Mucosa of rectum (tissue), 2 donors: Measurements from ENCODE around the gene DDX1.

Experiments used
- H3K27ac ChIP-seq, 2 donors: one replicate each; pipeline ENCODE4 v1.7.0; 2013; ENCODE audit warnings: inconsistent platforms in 2 of 2, low read depth in 2 of 2, low read length in 2 of 2
- H3K27me3 ChIP-seq, 2 donors: one replicate each; pipeline ENCODE4 v1.7.0; 2013; ENCODE audit warnings: low read length in 2 of 2; ENCODE audit not compliant: control insufficient read depth in 2 of 2, insufficient read depth in 2 of 2
- H3K36me3 ChIP-seq, 2 donors: one replicate each; pipeline ENCODE4 v1.7.0; 2013; ENCODE audit warnings: low read length in 2 of 2; ENCODE audit not compliant: control insufficient read depth in 2 of 2, insufficient read depth in 2 of 2
- H3K4me1 ChIP-seq, 2 donors: one replicate each; pipeline ENCODE4 v1.7.0; 2013; ENCODE audit warnings: low read length in 2 of 2, mild to moderate bottlenecking in 1 of 2; ENCODE audit not compliant: control insufficient read depth in 2 of 2, insufficient read depth in 2 of 2
- H3K4me3 ChIP-seq, 2 donors: one replicate each; pipeline ENCODE4 v1.7.0; 2013; ENCODE audit warnings: low read length in 2 of 2
- H3K9ac ChIP-seq, 2 donors: one replicate each; pipeline ENCODE4 v1.7.0; 2013; ENCODE audit warnings: low read length in 2 of 2, low read depth in 1 of 2, mild to moderate bottlenecking in 1 of 2
- H3K9me3 ChIP-seq, 2 donors: one replicate each; pipeline ENCODE4 v1.7.0; 2013; ENCODE audit warnings: low read length in 2 of 2; ENCODE audit not compliant: control insufficient read depth in 2 of 2
- donor health status: healthy.
- donor health status: Normal muscosa, but diverticular disease.

Gene DDX1

DNA sequence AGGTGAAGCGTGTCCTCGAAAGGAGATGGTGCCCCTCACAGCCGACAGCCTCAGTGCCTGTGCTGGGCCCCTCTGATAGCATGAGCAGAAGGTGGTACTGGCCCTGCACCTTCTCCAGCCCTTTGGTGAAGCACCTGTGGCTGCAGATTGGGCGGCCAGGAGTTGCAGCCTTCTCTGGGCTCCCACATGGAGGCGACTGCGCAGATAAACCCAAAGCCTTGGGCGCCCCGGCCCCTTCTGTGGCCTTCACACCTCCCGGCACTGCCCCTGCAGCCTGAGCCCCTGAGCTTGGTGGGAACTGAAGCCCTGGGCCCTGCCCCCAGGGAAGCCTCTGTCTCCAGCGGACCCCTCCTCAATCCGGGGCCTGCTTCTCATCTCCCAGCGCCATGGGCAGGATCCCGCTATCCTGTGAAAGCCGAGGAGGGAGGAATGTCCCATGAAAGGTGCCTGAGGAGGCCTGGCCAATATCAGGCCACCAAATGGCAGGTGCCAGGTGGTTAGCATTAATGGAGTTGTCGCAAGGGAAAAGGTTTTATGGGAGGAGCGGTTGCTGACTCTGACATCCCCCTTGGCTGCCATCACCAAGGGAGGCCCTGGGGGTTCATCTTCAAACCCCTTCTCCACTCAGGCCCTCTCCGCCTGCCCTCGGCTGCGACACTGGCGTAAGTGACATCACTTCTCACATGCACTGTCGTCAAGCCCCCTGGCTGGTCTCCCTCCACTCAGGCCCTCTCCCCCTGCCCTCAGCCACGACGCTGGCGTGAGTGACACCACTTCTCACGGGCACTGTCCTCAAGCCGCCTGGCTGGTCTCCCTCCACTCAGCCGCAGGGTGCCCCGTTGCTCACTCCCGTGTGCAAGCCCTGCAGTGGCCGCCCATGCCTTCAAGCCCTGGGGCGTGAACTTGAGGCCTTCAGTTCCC lies 62.4 kb downstream of the DDX1 start:
- Histone ChIP-seq H3K9me3 (no peaks in the 10 kb centered on the region), H3K4me3 (no peak overlapping the region), H3K4me1 (no peaks in the 10 kb centered on the region), H3K27ac (no peak overlapping the region), H3K27me3 (no peaks in the 10 kb centered on the region), H3K36me3 (no peaks in the 10 kb centered on the region), H3K9ac (no peak overlapping the region)

DNA sequence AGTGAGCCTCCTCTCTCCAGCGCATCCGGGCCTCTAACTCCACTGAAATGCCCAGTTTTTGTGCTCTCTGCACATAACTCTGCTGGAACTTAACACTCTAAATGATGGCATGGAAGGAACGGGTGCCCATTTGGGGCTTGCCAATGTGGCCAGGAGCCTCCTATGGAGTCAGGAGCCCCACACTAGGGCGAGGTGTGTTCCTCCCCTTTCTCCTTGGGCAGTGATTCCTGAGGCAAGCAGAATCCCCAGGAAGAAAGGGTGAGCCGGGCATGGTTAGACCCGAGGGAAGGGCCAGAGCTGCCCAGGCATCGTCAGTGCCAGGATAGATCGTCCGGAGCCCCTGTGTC lies 63.0 kb downstream of the DDX1 start:
- H3K9ac ChIP-seq: no peak overlapping the region
- H3K4me3 ChIP-seq: no peak overlapping the region
- H3K4me1 ChIP-seq: no peaks in the 10 kb centered on the region
- H3K27me3 ChIP-seq: no peaks in the 10 kb centered on the region
- H3K27ac ChIP-seq: no peak overlapping the region
- no peaks in the 10 kb centered on the region for H3K36me3 ChIP-seq
- no peaks in the 10 kb centered on the region for H3K9me3 ChIP-seq

DNA sequence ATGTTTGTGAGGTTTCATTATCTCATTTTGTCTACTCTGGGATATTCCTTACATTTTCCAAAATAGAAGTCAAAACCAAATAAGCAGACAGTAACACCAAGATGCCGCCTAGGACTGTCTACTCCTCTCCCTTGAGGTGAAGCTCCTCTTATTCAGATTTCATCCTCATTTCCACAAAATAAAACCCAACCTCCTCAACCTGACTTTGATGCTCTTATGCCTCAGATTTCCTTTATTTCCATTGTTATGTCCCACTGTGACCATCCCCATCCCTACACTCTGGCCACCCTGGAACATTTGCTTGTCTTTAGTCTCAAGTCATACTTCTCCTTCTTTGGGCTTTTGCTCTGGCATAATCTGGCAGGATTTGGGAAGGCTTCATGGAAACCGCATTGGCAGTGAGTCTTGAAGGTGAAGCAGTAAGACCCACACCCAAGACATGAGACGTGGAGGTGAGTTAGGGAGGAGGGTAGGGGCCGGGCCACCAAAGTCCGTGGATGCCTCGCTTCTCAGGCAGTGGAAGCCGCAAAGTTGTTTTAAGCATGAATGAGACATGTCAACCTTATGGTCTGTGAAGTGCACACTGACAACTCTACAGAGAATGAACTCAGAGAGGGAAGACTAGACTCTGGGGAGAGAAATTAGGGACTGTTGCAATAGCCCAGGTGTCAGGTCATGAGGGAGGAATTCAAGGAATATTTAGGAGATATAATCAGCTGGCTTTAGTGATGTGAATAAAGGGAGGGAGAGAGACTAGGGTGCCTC lies 63.6 kb downstream of the DDX1 start:
- Histone ChIP-seq H3K27ac (no peak overlapping the region), H3K4me3 (no peak overlapping the region), H3K9me3 (no peaks in the 10 kb centered on the region), H3K27me3 (no peaks in the 10 kb centered on the region), H3K9ac (no peak overlapping the region), H3K4me1 (no peaks in the 10 kb centered on the region), H3K36me3 (no peaks in the 10 kb centered on the region)

DNA sequence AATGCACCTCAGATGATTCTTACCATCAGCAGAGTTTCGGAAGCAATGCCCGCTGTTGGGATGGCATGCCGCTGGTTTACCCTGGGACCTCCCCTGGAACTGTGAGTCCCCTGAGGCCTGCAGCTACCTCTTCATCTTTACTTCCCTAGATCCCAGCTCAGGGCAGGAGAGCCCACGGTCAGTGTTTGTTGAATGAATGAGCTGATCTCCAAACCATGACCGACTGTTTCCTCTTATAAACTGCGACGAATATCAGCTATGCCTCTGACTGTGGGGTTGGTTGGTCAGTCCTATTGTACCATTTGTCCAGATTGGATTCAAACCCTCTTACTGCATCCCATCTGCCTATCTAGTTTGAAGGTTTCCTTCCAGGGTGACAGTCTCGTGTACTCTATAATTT lies 64.4 kb downstream of the DDX1 start:
- Histone ChIP-seq H3K27ac (no peak overlapping the region), H3K4me1 (no peaks in the 10 kb centered on the region), H3K9ac (no peak overlapping the region), H3K27me3 (no peaks in the 10 kb centered on the region), H3K4me3 (no peak overlapping the region), H3K9me3 (no peaks in the 10 kb centered on the region), H3K36me3 (no peaks in the 10 kb centered on the region)

DNA sequence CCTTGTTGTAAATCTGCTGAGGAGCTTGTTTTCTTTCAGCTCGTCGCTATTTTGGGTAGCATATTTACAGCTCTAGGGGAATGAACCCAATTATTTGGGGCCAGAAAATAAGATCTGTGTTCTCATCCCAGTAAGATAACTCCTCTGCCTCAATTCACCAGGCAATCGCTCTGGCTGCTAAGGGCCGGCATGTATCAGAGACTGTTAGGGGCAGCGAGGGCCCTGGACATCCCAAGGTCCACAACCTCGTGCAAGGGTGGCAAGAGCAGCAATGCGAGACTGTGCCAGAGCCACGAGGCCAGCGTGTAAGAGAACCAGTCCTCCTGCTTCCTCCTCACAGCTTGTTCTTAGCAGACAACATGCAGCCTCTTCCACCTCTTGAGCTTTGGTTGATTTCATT lies 66.1 kb downstream of the DDX1 start:
- H3K27me3 ChIP-seq: no peaks in the 10 kb centered on the region
- no peak overlapping the region for H3K27ac ChIP-seq
- no peaks in the 10 kb centered on the region for H3K9me3 ChIP-seq
- H3K4me1 ChIP-seq: no peaks in the 10 kb centered on the region
- no peak overlapping the region for H3K9ac ChIP-seq
- H3K36me3 ChIP-seq: no peaks in the 10 kb centered on the region
- H3K4me3 ChIP-seq: no peak overlapping the region

DNA sequence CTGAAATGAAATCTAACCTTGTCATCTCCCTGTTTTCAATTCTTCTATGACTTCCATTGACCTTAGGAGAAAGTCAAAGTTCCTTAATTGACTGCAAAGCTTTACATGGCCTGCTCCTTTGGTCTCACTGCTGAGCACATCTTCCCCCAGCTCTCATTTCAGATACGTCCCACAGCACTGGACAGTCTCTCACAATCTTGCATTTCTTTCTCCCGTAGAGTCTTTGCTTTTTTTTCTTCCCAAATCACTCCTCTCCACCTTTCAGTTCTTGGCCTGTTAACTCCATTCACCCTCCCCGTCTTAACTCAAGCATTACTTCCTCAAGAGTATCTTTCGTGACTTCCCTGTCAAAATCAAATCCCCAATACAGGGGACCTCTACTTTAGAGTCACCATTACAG lies 67.2 kb downstream of the DDX1 start:
- no peaks in the 10 kb centered on the region for H3K27me3 ChIP-seq
- no peak overlapping the region for H3K27ac ChIP-seq
- no peak overlapping the region for H3K4me3 ChIP-seq
- no peak overlapping the region for H3K9ac ChIP-seq
- no peaks in the 10 kb centered on the region for H3K9me3 ChIP-seq
- H3K4me1 ChIP-seq: no peaks in the 10 kb centered on the region
- H3K36me3 ChIP-seq: no peaks in the 10 kb centered on the region

DNA sequence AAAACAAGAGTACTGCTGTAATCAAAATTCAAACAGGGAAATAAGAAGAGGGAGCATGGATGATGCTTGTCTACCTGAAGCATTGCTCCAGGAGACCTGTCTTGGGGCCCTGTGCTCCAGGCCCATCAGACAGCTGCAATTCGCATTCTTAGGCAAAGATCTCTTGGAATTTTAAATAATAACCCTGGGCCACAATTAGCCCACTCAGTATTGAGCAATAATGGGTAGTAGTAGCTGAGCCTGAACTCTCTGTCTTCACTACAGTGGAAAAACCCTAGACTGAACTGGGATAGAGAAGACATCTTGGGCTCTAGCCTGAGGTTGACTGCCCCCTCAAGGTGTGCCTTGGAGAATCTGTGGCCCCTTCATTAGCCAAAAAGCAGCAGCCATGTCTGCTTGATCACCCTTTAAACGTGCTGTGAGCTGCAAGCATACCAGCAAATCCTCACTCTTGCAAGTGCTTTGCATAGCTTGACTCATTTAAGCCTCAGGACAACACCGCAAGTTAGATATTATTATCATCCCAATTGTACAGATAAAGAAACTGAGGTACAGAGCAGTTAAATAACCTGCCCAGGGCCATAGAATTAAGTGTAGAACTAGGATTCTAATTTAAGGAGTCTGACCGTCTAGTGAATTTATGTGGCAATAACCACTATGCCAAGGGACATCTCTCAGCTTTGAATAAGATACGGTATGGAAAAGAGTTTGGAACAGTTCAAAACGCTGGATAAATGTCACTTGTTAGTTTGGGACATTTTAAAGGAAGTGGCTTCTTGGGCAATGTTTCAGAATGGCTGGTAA lies 69.0 kb downstream of the DDX1 start:
- H3K4me3 ChIP-seq: no peak overlapping the region
- H3K27me3 ChIP-seq: no peaks in the 10 kb centered on the region
- H3K9me3 ChIP-seq: no peaks in the 10 kb centered on the region
- H3K27ac ChIP-seq: no peak overlapping the region
- no peaks in the 10 kb centered on the region for H3K36me3 ChIP-seq
- H3K4me1 ChIP-seq: no peaks in the 10 kb centered on the region
- no peak overlapping the region for H3K9ac ChIP-seq

DNA sequence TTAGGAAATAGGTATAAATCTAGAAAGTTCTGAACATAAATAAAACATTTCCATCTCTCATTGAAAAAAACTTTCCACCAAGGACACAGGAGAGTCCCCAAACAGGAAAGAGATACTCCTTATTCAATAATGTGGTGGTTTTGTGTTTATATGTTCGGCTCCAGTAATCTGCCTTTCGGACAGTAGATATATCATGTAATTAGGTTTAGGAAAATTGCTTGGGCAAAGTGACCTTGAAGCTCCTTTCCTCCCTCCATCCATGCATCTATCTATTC lies 69.6 kb downstream of the DDX1 start:
- H3K27ac ChIP-seq: no peak overlapping the region
- H3K36me3 ChIP-seq: no peaks in the 10 kb centered on the region
- no peaks in the 10 kb centered on the region for H3K9me3 ChIP-seq
- no peaks in the 10 kb centered on the region for H3K4me1 ChIP-seq
- H3K9ac ChIP-seq: no peak overlapping the region
- H3K27me3 ChIP-seq: no peaks in the 10 kb centered on the region
- no peak overlapping the region for H3K4me3 ChIP-seq

DNA sequence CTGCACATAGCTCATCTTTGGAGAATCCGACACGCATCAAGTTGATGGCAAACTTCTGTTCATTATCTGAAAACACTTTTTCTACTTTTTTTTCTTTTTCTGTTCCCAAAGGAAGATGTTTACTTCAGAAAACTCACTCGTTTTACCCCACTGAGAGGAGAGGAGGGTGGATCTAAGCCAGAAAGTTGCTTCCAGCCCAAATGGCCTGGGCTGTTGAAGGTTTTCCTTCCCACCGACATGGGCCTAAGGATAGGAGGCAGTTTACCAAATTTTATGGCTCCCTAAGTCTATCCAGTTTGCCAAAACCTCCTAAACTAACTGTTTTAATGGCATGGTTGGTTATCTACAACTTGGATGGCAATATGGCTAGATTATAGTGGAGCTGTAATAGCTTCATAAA lies 70.4 kb downstream of the DDX1 start:
- no peaks in the 10 kb centered on the region for H3K27me3 ChIP-seq
- H3K27ac ChIP-seq: no peak overlapping the region
- H3K36me3 ChIP-seq: no peaks in the 10 kb centered on the region
- no peaks in the 10 kb centered on the region for H3K9me3 ChIP-seq
- no peaks in the 10 kb centered on the region for H3K4me1 ChIP-seq
- H3K4me3 ChIP-seq: no peak overlapping the region
- no peak overlapping the region for H3K9ac ChIP-seq

DNA sequence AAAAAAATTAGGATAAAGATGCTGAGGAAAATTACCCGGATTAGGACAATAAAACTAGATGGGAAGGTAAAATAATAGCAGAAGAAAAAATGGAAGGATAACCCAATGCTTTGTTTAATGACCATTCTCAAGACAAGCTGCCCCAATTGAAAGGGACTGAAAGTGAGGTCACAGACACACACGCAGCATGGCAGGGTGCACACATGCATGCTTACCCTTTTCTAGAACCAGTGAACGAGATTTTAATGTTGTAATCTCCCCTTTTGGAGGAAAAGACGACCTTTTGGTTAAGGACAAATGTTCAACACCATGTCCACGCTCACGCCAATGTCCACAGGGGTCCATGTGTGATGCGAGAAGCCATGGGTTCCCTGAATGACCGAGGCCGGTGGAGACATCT lies 70.9 kb downstream of the DDX1 start:
- H3K36me3 ChIP-seq: no peaks in the 10 kb centered on the region
- no peak overlapping the region for H3K27ac ChIP-seq
- H3K9ac ChIP-seq: no peak overlapping the region
- H3K4me1 ChIP-seq: no peaks in the 10 kb centered on the region
- H3K27me3 ChIP-seq: no peaks in the 10 kb centered on the region
- no peaks in the 10 kb centered on the region for H3K9me3 ChIP-seq
- H3K4me3 ChIP-seq: no peak overlapping the region
